ENCODE measurements around the gene ATAT1. TPM values are rescaled to one million over a fixed set of nuclear protein-coding genes. Genes with fewer than 3 reads are reported as not detected.

ATAT1 gene
- total RNA-seq, 1 donor from 2014 or later = 11.4 TPM

GRCh38 chr6:30689022-30689865 lies 62.6 kb downstream of the ATAT1 start:
- H3K9me3 Mint-ChIP-seq (ENCODE audit: low read depth) = no peaks in the 10 kb centered on the region
- no peaks in the 10 kb centered on the region for H3K27me3 Mint-ChIP-seq (ENCODE audit: low read depth)
- H3K27ac Mint-ChIP-seq (ENCODE audit: unreplicated experiment) = peak overlapping the region; percentile 97
- peaks cover 51% of the 10 kb centered on the region for H3K4me1 Mint-ChIP-seq (ENCODE audit: low read depth)
- peak overlapping the region; percentile 89 for H3K4me3 Mint-ChIP-seq (ENCODE audit: unreplicated experiment)
- TF ChIP-seq, protein P1, sequence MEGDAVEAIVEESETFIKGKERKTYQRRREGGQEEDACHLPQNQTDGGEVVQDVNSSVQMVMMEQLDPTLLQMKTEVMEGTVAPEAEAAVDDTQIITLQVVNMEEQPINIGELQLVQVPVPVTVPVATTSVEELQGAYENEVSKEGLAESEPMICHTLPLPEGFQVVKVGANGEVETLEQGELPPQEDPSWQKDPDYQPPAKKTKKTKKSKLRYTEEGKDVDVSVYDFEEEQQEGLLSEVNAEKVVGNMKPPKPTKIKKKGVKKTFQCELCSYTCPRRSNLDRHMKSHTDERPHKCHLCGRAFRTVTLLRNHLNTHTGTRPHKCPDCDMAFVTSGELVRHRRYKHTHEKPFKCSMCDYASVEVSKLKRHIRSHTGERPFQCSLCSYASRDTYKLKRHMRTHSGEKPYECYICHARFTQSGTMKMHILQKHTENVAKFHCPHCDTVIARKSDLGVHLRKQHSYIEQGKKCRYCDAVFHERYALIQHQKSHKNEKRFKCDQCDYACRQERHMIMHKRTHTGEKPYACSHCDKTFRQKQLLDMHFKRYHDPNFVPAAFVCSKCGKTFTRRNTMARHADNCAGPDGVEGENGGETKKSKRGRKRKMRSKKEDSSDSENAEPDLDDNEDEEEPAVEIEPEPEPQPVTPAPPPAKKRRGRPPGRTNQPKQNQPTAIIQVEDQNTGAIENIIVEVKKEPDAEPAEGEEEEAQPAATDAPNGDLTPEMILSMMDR (IDR thresholded peaks at IDR 0.05) = no peak
- peaks cover 14% of the 10 kb centered on the region for H3K36me3 Mint-ChIP-seq (ENCODE audit: low read depth)
- DNase-seq (ENCODE audit: low spot score) = peak; percentile 61

- DNase-seq (ENCODE audit: low spot score) = peak; percentile 59
- Mint-ChIP-seq H3K4me1 (ENCODE audit: low read depth) (peaks cover 51% of the 10 kb centered on the region), H3K27me3 (ENCODE audit: low read depth) (no peaks in the 10 kb centered on the region), H3K36me3 (ENCODE audit: low read depth) (peaks cover 10% of the 10 kb centered on the region), H3K9me3 (ENCODE audit: low read depth) (no peaks in the 10 kb centered on the region), H3K27ac (ENCODE audit: unreplicated experiment) (peak overlapping the region; percentile 97), H3K4me3 (ENCODE audit: unreplicated experiment) (peak overlapping the region; percentile 89)
- TF ChIP-seq, protein P1 (IDR thresholded peaks at IDR 0.05) = no peak
Observed at GRCh38 chr6:30689985-30690384, 63.3 kb downstream of the ATAT1 start.

DNA sequence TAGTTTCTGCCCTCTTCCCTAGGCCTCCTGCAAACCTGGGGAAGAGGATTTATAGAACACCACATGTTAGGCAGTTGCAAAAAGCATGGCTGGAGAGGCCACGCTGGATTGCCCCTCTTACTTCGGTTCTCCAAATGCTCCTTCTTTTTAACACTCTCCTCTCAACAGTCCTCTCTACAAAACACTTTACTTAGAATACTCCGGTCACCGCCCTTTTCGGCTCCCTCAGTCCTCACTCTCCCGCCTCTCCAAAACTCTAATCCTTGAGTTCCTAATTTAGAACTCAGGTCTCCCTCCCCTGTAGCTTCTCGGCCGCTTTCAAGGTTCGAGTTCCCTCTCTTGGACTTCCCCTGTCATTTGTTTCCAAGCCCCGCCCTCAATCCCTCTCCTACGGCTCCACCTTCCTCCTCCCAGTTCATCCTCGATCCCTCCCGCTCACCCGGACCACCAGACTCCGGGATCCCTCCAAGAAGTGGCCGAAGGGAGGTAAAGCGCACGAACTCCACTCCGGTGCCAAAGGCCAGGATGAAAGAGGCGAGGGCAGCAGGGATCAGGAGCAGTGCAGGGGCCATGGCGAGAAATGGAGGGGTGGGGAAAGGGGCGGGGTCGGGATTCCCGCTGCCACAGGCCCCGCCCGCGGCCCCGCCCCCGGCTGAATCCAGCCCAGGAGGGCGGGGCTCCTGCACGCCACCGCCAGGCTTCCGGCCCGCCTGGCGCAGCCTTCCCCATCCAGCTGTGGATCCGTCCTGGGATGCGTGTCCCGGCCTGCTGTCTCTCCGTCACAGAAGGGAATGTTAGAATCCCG lies 63.9 kb downstream of the ATAT1 start, which contains the start of gene NRM:
Gene NRM, minus strand, starts transcription at position 582 of the 805 bp plus-strand sequence. Its CDS starts 10 bp downstream, at position 572.
- Mint-ChIP-seq H3K4me1 (ENCODE audit: low read depth) (peaks cover 50% of the 10 kb centered on the region), H3K27me3 (ENCODE audit: low read depth) (no peaks in the 10 kb centered on the region), H3K9me3 (ENCODE audit: low read depth) (no peaks in the 10 kb centered on the region), H3K4me3 (ENCODE audit: unreplicated experiment) (peak within 1 kb of the TSS; percentile 89), H3K36me3 (ENCODE audit: low read depth) (peaks cover 4% of the 10 kb centered on the region), H3K27ac (ENCODE audit: unreplicated experiment) (peak within 1 kb of the TSS; percentile 97)
- peak; percentile 93 for DNase-seq (ENCODE audit: low spot score)
- TF ChIP-seq, protein P1 (IDR thresholded peaks at IDR 0.05) = no peak

GRCh38 chr6:30691208-30691847 lies 64.7 kb downstream of the ATAT1 start:
- Mint-ChIP-seq H3K4me1 (ENCODE audit: low read depth) (peaks cover 53% of the 10 kb centered on the region), H3K27ac (ENCODE audit: unreplicated experiment) (peak overlapping the region; percentile 92), H3K4me3 (ENCODE audit: unreplicated experiment) (peak overlapping the region; percentile 89), H3K36me3 (ENCODE audit: low read depth) (peaks cover under 1% of the 10 kb centered on the region), H3K9me3 (ENCODE audit: low read depth) (no peaks in the 10 kb centered on the region), H3K27me3 (ENCODE audit: low read depth) (no peaks in the 10 kb centered on the region)
- no peak for DNase-seq (ENCODE audit: low spot score)
- TF ChIP-seq, protein P1 (IDR thresholded peaks at IDR 0.05) = no peak

Small RNA genes lying within 50 kb of the gene (microRNA-seq; reads per million reads assigned to microRNA genes)
- gene MIR877 (ENCODE audit: borderline number of aligned reads) = 126 reads per million, percentile 59 among the genes with 10 or more reads in this experiment

Other genes with a start within 250 kb of the ATAT1 start
- 89.9 to 93.8 TPM (median 93.2 TPM) in 3 replicates for gene HLA-E, start 137.4 kb upstream of the ATAT1 start, total RNA-seq
- gene GNL1, start 70.4 kb upstream of the ATAT1 start, total RNA-seq = 57.7 to 76.7 TPM (median 61.5 TPM) in 3 replicates
- 8.6 to 13.6 TPM (median 9.9 TPM) in 3 replicates for gene PRR3, start 69.6 kb upstream of the ATAT1 start, total RNA-seq
- gene ABCF1, start 55.4 kb upstream of the ATAT1 start, total RNA-seq = 51.9 to 66.1 TPM (median 53.0 TPM) in 3 replicates
- gene PPP1R10, start 9.6 kb upstream of the ATAT1 start, total RNA-seq = 57.1 to 64.5 TPM (median 58.2 TPM) in 3 replicates
- gene MRPS18B, start 9.0 kb upstream of the ATAT1 start, total RNA-seq = 23.3 to 25.4 TPM (median 24.7 TPM) in 3 replicates
- 11.5 to 18.3 TPM (median 13.4 TPM) in 3 replicates for gene C6orf136, start 20.3 kb downstream of the ATAT1 start, total RNA-seq
- 20.4 to 29.6 TPM (median 22.6 TPM) in 3 replicates for gene DHX16, start 46.1 kb downstream of the ATAT1 start, total RNA-seq
- gene PPP1R18, start 59.8 kb downstream of the ATAT1 start, total RNA-seq = 99.9 to 171 TPM (median 165 TPM) in 3 replicates
- 18.6 to 26.3 TPM (median 20.0 TPM) in 3 replicates for gene NRM, start 64.1 kb downstream of the ATAT1 start, total RNA-seq
- 25.5 to 33.5 TPM (median 33.1 TPM) in 3 replicates for gene MDC1, start 90.4 kb downstream of the ATAT1 start, total RNA-seq
- gene TUBB, start 93.5 kb downstream of the ATAT1 start, total RNA-seq = 681 to 975 TPM (median 692 TPM) in 3 replicates
- 66.8 to 72.7 TPM (median 69.1 TPM) in 3 replicates for gene FLOT1, start 115.8 kb downstream of the ATAT1 start, total RNA-seq
- 332 to 354 TPM (median 333 TPM) in 3 replicates for gene IER3, start 117.7 kb downstream of the ATAT1 start, total RNA-seq

Data from chondrocyte (in vitro differentiated cells).